HG02759 (cell line): ENCODE results near the gene SOX5.

Source experiments
- ATAC-seq: cut with Tn5 transposase; IDR thresholded peaks from one replicate; pipeline ENCODE4 v1.9.1; 2021; ENCODE audit warnings: mild to moderate bottlenecking, moderate library complexity; ENCODE audit not compliant: unreplicated experiment

The SOX5 gene

DNA sequence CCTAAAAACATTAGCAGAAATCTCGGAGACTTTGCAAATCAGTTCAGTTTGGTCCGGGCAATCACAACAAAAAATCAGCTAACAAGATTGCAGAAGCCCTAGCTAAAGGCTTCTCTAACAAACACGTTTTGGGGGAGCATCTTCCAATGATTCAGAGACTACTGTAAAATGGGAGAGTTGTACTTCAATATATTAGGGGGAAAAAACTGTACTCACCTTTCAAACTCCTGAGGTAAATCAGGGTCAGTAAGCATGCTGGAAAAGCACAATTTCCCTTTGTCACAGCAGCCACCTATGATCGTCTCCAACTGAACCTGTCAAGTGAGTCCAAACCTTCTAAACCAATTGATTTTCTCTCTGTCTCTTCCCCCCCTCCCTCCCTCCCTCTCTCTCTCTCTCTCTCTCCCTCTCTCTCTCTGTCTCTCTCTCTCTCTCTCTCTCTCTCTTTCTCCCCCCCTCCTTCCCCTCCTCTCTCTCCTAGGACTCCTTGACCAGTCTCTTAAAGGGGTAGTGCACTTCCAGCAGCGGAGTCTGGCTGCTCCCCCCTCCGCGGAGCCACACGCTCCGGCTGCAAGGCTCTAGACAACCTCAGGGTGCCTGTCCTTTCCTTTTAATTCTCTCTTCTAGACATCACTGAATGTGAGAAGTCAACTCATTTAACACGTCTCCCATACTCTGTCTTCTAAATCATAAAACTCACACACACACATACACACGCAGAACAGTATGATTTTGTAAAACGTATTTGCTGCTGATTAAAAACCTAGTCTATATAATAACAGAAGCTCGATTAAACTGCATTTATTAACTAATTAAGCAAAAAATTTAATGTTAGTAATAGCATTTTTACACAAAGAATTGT lies at the start of gene SOX5:
Gene SOX5 (minus strand): TSS at position 323 of the 862 bp plus-strand sequence. CDS start 69 bp downstream, at position 254.
- no peak for ATAC-seq

DNA sequence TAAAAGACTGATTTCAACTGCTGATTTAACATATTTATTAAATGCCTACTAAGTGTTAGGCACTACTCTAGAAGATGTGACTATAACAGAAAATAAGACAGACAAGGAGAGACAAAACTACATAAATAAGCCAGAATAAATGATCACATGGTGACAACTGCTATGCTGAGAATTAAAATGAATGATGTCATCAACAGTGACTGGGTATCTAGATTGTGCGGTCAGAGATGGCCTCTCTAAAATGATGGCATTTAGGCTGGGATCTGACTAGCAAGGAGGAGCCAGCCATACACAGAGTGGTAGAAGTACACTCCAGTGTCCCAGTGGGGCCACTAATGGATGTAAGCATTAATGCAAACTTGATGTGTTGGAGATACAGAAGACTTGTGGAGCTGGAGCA lies 37.6 kb upstream of the SOX5 start:
- ATAC-seq, result no peak

DNA sequence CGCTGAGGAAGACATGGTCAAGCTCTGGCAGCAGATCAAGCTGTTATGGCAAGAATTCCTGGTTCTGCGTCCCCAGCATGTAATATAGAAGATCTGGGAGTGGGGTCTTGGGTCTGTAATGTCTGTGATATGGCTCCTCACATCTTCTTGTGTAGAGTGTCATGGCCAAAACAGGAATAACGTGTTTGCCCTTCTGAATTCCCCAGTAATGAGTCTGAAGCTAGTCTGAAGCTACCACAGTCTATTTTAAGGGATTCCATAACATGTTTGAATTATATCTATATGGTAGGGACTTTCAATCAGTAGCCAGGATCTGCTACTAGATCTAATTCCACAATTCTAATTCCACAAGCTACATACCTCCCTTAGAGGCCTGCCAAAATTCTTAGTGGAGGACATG lies 31.4 kb upstream of the SOX5 start:
- ATAC-seq, result no peak

DNA sequence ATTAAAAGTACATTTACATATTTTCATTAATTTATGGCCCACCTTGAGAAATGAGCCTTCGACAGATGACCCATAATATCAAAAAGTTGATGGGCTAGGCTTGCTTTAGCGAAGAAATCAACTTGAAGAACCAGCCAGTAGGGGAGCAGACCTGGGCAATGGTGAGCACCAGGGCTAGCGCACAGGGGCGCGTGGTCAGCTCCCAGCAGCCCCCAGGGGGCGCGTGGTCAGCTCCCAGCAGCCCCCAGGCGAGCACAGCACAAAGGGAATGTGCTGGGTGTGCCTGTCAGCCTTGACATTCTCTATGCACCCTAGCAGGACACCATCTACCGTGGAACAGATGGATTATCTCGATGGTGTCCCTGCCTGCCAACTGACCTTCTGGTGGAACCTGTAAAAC lies 15.3 kb upstream of the SOX5 start:
- ATAC-seq, result no peak

DNA sequence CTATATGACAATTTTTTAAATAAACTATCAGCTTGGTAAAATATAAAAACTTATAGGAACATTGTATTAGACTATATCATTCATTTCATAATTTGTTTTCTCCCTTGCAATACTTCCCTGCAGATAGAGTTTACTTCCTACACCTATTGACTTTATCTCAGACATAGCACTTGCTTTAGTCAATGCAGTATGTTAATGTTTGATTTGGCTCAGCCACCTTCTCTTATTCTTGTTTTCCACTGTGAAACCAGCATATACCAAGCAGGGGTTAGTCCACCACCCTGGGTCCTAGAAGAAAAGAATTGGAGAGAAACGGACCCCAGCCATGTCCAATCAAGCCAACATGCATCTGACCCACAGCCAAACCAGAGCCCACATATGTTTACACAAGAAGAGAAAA lies 10.4 kb upstream of the SOX5 start:
- no peak for ATAC-seq

DNA sequence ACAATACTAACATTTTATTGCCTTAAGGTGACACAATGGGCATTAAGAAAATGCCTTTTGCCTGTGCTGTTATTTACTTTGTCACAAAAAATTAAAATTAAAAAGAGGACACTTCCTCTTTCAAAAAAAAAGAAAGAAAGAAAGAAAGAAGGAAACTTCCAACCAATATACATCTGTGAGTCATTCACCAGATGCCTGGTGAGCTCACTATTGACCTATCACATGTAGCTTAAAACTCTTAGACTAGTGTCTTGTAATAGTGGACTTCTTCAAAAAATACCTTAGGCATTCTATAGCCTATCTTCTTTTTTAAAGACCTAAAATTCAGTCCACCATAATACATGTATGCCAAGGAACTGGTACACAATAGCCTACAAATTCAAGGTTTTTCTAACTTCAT lies 4.9 kb upstream of the SOX5 start:
- no peak for ATAC-seq

DNA sequence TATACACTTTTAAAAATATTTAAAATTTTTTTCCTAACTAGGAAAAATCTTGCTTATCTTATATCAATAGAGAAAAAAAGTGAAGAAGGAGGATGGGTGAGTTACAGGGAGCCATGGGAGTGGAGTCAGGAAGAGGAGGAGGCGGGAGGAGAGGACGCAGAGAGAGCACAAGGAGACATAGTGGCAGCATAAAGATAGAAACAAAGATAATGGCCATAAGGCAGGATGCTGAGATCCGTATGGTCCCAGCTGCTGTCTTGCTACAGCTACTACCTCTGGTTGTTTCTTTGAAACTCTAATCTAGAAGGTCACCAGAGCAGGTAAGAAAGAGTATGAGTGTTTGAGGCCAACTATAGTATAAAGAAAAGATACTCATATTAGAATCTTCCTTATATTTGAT lies 2.6 kb upstream of the SOX5 start:
- no peak for ATAC-seq

DNA sequence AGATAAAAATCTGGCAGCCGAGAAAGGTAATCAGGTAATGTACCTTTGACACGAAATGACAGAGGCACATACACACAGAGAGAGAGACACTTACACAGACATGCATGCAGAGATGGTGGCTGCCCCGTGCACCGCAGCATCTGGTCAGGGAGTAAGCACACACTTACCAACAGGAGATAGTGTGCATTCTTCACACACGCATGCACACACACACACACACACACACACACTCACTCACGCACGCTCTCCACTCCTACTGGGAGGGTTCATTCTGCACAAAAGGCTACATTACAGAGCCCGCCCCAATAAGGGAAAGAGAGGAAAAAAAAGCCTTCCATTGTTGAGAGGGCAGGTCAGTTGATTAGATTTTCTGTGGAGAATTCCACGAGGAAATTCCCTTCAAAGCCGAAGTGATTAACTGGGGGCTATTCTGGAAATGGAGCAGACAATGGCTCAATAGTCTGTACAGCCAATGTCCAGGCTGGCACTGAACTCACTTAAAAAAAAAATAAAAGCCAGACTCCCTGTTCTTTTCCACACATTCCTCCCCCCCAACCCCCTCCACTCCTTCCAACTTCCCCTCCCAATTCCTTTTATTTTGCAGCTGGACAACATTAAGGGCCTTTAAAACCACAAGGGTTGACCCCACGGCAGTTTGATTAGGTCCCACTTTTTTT lies 1.4 kb upstream of the SOX5 start:
- no peak for ATAC-seq

DNA sequence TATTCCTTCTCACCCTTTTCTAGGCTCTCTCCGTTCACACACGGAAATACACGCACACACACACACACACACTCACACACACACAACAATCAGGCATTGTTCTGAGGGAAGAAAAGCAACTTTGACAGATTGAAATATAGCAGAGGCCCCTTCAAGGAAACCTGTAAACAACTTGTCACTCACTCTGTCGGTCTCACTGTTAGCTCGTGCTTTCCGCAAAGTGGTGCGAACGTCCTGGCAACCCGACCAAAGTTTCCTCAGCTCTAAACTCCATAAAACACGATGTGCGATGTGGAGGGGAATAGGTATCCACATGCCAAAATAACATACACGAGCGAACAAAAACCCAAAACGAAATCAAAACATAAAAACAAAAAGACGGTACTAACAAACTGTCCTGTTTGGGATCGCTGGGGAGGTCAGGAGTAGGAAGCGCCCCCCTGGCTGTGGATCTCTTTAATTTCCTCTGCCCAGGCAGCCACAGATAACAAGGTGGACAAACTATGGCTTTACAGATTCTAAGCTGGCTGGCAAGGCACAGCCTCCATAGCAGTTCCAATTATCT lies 822 bp upstream of the SOX5 start:
- no peak for ATAC-seq

DNA sequence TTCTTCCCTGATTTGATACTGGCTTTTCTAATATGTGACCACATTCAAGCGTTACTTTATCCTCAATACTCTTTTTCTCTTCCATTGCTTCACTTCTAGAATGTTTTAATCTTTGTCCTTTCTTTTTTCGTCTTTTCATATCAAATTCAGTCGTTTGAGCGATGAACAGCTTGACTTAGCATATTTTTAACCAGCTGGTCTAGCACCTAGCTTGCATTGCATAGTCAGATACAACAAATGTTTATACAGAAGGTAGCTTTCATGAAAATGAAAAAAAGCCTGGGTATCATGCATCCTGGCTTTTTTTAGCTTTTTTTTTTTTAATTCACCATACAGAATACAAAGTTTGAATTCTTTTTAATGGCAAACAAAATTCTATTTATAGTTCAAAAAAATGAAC lies 1.2 kb downstream of the SOX5 start:
- no peak for ATAC-seq

DNA sequence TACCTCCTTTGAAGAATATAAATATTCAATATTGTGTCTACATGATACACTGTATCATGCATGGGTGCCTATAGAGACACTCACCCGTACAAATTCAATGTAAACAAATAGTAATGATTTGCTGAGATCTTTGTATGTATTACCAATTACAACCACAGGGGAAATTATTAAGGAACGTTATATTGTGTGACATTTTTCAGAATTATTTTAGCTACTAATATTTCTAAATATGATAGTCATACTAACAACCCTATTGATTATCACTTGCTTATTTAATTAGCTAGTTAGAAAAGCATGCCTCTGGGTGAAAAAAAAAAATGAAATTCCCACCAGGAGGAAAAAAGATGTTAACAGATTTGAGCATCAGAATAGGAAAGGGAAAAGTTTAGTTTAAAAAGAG lies 2.1 kb downstream of the SOX5 start:
- ATAC-seq, result no peak

DNA sequence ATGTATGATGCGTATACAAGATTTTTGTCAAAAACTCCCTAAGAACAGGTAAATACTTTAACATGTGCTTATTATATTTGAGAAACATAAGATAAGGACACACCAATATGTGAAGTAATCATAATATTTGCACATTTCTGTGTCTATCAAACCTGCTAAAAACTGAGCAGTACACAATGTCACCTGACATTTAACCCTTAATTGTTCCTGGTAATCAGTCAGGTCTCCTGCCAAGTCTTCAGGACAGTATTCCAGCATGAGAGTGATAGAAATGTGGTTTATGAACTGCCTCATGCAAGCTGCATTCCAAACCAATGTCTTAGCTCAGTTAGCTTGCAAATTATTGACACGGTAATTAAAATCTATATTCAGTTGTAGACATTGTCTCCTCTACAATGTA lies 4.2 kb downstream of the SOX5 start:
- no peak for ATAC-seq

DNA sequence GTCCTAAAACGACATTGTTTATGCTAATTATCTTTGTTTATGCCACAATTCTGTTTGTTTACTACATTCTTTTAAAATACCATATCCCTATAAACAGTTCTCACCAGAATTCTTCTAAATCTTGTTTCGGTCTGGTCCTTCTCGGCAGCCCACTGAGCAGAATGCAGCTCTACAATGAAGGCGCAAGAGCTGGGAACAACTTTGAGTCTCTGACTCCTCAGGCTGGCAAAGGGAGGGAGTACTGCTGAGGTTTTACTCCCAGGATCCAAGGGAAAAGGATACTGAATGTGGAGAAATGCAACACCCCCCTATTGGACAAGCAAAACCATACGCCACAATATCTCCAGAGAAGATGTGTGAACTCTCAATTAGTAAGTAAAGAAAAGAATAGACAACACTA lies 5.4 kb downstream of the SOX5 start:
- ATAC-seq, result no peak

DNA sequence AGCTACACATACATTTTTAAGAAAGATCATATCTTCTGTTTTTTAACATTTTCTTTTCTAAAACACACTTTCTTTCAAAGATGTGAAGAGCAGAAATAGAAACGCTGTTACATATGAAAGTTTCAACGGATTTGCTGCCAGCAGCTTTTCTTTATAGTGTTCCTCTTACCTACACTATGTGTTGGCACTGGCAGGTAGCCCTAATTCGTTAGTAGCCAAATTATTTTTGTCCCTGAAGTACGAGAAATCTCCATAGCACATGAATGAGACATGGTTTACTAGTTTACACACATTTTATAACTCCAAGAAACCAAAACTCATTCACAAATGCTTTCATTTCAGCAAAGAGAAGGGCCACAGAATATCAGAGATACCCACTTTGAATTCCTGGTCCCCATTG lies 6.6 kb downstream of the SOX5 start:
- ATAC-seq, result no peak

DNA sequence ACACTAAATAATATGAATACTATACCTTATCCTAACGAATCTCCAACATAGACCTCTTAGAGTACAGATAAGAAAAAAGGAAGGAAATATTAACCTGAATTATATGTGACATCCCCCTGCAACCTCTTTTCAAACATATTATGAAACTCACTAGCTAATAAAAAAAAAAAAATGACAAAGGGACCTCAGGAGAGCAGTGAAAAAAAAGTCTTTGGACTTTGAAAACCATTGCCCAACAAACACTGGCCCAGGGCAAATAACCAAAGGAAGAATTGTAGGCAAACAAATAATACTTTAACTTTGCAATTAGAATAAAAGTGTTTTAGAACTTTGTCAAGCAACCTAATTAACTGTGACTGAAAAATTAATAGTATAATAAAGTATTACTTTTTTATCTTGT lies 7.7 kb downstream of the SOX5 start:
- no peak for ATAC-seq

DNA sequence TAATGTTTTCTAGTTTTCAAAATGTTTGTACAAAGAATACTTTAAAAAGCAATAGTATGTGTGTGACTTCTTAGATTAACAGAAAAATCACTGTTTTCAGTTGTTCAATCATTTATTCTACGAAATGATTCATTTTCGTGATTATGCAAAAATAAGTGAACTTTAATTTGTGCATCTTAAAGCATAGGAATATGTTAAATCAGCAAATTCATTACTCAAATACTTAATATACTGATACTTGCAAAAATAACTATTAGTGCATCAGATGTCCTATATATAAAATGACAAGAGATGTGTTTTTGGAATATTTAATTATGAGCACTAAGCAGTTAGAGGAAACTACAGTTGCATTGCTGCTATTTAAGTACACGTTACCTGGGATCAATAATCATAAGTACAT lies 11.0 kb downstream of the SOX5 start:
- no peak for ATAC-seq

DNA sequence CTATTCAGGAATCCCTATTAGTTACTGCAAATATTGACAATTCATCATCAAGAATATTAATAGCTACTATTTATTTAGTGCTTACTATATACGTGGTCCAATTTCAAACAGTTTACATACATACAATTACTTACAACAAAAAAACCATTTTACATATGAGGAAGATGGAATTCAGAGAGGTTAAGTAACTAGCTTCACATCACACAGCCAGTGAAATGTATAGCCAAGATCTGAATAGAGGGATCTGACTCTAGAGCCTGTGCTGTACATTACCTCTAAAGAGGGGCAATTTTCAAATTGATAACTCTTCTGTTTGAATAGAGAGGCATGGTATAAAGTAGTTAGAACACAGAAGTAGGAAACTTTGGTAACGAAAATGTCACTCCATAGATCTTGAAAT lies 18.3 kb downstream of the SOX5 start:
- ATAC-seq, result no peak

DNA sequence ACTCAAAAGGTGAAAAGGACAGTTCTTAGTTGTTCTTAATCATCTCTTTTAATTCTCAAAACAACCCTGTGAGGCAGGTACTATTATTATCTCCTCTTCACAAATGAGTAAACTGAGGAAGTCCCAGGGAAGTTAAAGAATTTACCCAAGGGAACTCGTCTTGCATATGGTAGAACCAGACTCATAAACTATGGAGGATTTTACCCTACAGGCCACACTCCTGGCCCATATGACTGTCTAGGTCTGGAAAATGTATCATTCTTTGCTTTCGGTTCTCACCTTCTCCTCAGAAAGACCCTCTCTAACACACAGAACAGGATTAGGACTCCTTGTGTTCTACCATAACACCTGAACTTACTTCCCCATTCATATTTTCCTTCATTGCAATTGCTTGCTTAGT lies 18.9 kb downstream of the SOX5 start:
- ATAC-seq, result no peak

DNA sequence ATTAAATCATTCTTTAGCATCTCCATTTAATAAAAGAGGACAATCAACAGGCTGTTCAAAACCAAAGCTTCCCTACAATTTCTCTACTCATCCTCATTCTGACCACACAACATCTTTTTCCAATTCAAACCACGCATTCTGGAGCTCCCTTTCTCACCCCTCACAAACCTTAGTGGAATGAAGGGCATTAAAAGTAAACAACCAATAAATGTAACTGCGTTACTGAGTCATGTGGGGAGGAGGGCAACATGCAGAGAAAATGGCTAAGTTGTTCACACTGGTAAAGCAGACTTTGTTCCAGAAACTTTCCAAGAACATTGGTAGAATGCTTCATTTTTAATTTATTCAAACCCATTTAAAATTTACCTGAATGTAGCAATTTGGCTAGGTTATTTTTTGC lies 19.6 kb downstream of the SOX5 start:
- ATAC-seq, result no peak

DNA sequence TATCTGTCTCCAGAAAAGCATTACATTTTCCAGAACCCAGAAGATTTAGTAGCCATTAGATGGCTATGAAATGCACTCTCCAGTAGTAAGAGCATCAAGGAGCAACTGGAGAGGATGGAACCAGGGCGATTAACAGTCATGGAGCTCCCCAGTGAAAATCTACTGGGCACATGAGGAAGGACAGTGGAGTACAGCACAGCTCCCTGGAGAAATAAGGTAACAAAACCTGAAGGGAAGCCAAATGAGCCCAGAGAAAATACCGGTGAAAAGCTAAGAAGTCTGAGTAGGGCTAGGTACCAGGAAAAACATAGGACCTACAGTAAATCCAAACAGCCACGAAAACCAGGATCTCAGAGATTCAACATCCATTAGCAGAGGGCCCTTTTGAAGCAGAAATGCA lies 21.6 kb downstream of the SOX5 start:
- no peak for ATAC-seq

DNA sequence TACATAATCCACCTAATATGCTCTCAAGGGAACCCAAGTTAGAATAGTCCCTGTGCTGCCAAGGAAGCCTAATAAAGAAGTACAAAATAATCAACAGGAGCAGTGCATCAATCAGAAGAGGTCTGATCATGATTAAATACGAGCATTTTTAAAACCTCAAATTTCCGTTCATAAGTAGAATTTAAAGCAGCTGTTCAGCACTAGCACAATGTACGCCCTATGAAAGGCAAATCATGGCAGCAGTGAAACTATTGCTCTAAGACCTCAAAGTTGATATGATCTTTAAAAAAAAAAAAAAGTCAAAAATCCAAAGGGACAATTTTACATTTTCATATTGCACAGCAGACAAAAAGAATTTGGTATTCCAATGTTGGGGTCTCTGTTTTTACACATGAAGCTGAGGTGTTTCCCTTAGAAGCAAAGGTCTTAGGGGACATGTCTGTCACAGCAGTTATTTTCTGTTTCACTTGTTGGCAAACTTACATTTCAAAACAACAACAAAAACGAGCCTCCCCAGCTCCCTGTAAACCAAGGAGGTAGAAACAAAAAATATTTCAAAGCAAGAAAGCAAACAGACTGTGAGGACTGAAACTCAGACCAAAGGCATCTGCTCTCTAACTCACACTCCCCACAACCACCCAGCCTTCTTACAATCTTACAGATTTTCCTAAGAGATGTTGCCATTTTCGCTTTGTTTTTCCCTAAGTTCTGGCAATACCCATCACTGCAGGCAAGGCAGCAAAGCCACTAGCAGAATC lies 28.2 kb downstream of the SOX5 start:
- peak; percentile 58 for ATAC-seq

DNA sequence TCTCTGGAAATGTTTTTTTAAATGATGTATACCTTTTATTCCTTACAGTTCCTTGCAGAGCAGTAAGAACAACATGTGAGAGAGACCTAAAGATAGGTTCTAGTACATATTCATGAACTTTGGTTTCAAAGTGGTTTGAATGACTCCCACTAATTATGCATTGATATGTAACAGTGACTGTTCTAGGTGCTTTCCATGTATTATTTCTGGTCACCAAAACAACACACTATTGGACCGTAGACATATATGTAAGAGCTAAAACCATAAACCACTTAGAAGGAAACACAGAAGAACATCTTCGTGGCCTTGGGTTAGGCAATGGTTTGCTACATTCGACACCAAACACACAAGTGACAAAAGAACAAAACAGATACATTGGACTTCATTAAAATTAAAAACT lies 37.9 kb downstream of the SOX5 start:
- ATAC-seq, result no peak
